ENCODE measurements around the gene POLR3E. TPM values are rescaled to one million over a fixed set of nuclear protein-coding genes. Genes with fewer than 3 reads are reported as not detected.

POLR3E gene
- total and polyA plus RNA-seq, 11 donors, result 15.2 to 72.6 (median 31.3) TPM

DNA sequence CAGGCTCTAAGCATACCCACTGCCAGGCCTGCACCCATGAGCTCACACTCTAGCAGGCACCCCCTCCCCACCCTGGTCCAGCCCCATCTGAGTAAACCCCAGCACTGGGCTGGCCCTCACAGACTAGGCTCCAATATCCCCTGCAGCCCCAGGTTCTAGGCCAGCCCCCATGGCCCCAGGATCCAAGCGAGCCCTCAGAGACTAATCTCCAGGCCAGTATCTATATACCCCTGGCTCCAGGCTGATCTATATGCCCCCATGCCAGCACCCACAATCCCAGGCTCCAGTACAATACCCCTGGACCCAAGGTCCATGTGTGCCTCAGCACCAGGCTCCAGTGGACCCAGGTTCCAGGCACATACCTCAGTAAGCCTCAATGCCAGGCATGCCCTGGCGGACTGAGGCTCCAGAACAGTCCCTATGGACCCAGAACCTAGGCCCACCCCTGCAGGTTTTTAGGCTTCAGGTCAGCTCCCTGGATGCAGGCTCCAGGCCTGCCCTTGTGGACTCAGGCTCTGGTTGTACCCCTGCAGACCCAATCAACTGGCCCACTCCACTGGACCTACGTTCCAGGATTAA, 38.5 kb downstream of the POLR3E start:
- ATAC-seq (peak in 2 of 4 donors; percentile 36 to 45), DNase-seq (no peak)
- WGBS, 4 donors, result 67 to 100% (median 98%) methylated on average over 3 of the region's 3 CpGs
- Histone ChIP-seq H3K36me3 (peaks cover 7 to 64% (median 55%) of the 10 kb centered on the region in 9 donors), H3K9me3 (peaks cover 0 to 32% (median 10%) of the 10 kb centered on the region in 12 donors), H3K27me3 (no peaks in the 10 kb centered on the region), H3K27ac (no peak overlapping the region), H3K4me3 (no peak overlapping the region), H3K4me1 (peaks cover 0 to 3% (median 0%) of the 10 kb centered on the region in 12 donors)
- no peak for TF ChIP-seq CTCF (IDR thresholded peaks at IDR 0.05)
- no peak for TF ChIP-seq POLR2A (IDR thresholded peaks at IDR 0.05)
- intact Hi-C loops (cut with DNase I), result no loop called here

DNA sequence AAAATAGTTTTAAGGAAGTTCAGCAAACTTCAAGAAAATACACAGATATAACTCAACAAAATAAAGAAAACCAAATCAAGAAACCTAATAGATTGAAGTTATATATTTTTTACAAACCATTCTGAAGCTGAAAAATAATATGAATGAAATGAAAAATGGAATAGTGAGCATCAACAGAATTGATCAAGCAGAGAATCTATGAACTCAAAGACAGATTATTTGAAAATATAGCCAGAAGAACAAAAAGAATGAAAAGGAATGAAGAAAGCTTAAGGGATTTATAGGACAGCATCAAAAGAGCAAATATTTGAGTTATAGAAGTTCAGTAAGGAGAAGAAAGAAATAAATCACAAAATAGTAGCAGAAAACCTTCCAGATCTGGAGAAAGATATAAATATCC, 39.4 kb downstream of the POLR3E start:
- H3K36me3 ChIP-seq, result peaks cover 4 to 56% (median 47%) of the 10 kb centered on the region in 9 donors
- H3K27ac ChIP-seq, result no peak overlapping the region
- peaks cover 0 to 39% (median 10%) of the 10 kb centered on the region in 12 donors for H3K9me3 ChIP-seq
- H3K4me1 ChIP-seq, result peaks cover 0 to 3% (median 0%) of the 10 kb centered on the region in 12 donors
- no peaks in the 10 kb centered on the region for H3K27me3 ChIP-seq
- intact Hi-C loops (cut with DNase I), result no loop called here
- ATAC-seq (no peak), DNase-seq (no peak)
- TF ChIP-seq CTCF (IDR thresholded peaks at IDR 0.05), result no peak
- TF ChIP-seq POLR2A (IDR thresholded peaks at IDR 0.05), result no peak
- no peak overlapping the region for H3K4me3 ChIP-seq

- Histone ChIP-seq H3K36me3 (peaks cover 4 to 52% (median 43%) of the 10 kb centered on the region in 9 donors), H3K4me1 (peaks cover 0 to 3% (median 0%) of the 10 kb centered on the region in 12 donors), H3K27me3 (no peaks in the 10 kb centered on the region), H3K4me3 (no peak overlapping the region), H3K9me3 (peaks cover 0 to 39% (median 10%) of the 10 kb centered on the region in 12 donors), H3K27ac (no peak overlapping the region)
- no peak for DNase-seq
- intact Hi-C loops (cut with DNase I), result no loop called here
- TF ChIP-seq CTCF (IDR thresholded peaks at IDR 0.05) (no peak), POLR2A (IDR thresholded peaks at IDR 0.05) (no peak)
- ATAC-seq, result no peak
These were observed 39.8 kb downstream of the POLR3E start for GRCh38 chr16:22337045-22337444.

GRCh38 chr16:22337849-22338635, 40.8 kb downstream of the POLR3E start:
- ATAC-seq, result no peak
- intact Hi-C loops (cut with DNase I), result no loop called here
- peaks cover 0 to 3% (median 0%) of the 10 kb centered on the region in 12 donors for H3K4me1 ChIP-seq
- no peaks in the 10 kb centered on the region for H3K27me3 ChIP-seq
- H3K36me3 ChIP-seq, result peaks cover 4 to 51% (median 34%) of the 10 kb centered on the region in 9 donors
- no peak overlapping the region for H3K27ac ChIP-seq
- 97 to 99% (median 98%) methylated on average over 4 of the region's 4 CpGs for WGBS, 4 donors
- TF ChIP-seq CTCF (IDR thresholded peaks at IDR 0.05), result no peak
- no peak for TF ChIP-seq POLR2A (IDR thresholded peaks at IDR 0.05)
- DNase-seq, result no peak
- H3K4me3 ChIP-seq, result no peak overlapping the region
- H3K9me3 ChIP-seq, result peaks cover 0 to 39% (median 10%) of the 10 kb centered on the region in 12 donors
